GM21515 (cell line): ENCODE data around the gene WDR27.
"Not testable (repeated sequence)": the region's sequence is repeated elsewhere in the genome, so short reads cannot be mapped to it uniquely, and the experiment has no call there.

Experiments used
- ATAC-seq: cut with Tn5 transposase; IDR thresholded peaks from one replicate; pipeline ENCODE4 v1.9.1; 2021; ENCODE audit not compliant: unreplicated experiment

Gene WDR27

GRCh38 chr6:169618526-169619490, 83.0 kb downstream of the WDR27 start:
- no peak for ATAC-seq

- ATAC-seq: no peak
These were observed 84.3 kb downstream of the WDR27 start for GRCh38 chr6:169617562-169617961.

GRCh38 chr6:169608609-169609008, 93.2 kb downstream of the WDR27 start:
- ATAC-seq: not testable (repeated sequence)

DNA sequence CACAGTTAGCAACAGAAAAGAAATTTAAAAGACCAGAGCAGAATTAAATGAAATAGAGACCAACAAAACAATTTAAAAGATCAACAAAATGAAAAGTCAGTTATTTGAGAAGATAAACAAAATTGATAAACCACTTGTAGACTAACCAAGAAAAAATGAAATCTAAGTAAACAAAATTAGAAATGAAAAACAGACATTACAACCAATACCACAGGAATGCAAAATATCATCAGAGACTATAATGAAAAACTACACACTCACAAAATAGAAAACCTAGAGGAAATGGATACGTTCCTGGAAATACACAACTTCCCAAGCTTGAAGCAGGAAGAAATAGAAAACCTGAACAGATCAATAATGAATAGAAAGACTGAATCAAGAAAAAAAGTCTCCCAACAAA, 97.8 kb downstream of the WDR27 start:
- no peak for ATAC-seq

DNA sequence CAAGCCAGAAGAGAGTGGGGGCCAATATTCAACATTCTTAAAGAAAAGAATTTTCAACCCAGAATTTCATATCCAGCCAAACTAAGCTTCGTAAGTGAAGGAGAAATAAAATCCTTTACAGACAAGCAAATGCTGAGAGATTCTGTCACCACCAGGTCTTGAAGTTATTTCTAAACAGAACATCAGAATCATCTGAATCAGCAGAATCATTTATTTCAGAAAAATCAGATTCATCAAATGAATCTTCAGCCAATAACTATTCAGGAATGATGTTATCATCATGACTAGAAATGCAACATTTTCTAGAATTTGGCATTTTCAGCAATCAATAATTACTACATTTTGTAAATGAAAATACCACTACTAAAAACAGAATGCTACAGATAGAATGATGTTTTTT, 100.7 kb downstream of the WDR27 start:
- not testable (repeated sequence) for ATAC-seq

DNA sequence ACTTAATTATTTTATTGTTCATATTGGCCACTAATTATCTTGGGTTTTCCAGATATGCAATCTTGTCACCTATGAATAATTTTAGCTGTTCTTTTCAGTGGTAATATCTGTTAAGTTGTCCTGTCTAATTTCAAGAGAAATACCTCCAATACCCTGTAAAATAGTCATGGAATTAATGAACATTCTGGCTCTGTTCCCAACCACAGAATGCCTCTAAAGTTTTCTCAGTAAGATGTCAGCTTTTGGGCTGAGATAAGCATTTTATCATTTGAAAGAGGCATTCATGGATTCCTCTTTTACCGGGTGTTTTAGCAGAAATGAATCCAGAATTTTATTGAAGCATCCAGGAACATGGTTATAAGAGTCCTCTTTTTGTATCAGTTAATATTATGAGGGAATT, 109.3 kb downstream of the WDR27 start:
- no peak for ATAC-seq

- ATAC-seq: no peak
These were observed 110.2 kb downstream of the WDR27 start for GRCh38 chr6:169591616-169592015.

DNA sequence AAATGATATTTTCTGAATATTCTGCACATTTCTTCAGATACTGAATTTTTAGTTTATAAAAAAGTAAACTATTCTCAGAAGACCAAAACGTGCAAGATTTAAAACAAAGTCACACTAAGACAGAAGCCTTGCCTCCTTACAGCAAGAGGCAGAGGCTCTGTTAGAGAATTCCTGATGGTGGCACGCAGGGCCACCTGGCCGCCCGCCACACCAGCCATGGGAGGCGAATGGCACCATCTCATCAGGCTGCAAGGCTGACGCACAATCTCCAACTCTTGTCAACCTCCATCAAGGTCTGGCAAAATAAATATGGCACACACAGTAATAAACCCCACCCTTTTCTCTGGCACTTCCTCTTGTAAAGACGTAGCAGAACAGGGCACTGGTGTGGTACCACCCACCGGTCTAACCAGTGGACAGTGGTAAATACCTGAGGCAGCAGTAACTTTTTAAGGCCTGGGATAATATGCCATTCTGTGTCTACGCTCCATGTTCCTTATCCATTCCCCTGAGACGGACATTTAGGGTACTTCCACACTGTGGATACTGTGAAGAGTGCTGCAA, 111.4 kb downstream of the WDR27 start:
- ATAC-seq: no peak

DNA sequence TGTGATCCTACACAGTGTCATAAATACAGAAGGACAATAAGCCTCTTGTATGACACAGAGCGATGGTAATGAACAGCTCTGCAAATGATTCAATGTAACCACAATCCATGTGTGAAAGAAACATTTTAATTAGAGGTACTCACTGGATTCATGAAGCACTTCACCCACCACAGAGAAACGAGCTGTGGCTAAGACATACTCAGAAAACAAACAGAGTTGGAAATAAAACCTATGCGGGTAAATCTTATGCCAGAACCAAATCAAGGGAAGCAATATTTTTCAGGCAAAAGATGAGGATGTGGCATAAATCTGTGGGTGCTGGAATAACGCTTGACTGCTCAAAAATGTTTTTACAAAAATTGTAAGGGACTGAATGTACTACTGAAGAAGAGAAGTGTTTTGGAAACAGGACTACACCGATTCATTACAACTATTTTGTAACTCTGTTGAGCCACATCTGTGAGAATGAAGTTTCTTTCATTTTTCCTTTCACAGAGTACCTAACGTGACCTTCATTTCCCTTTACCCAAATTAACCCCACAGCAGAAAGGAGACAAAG, 112.1 kb downstream of the WDR27 start:
- peak; percentile 72 for ATAC-seq

- ATAC-seq: peak; percentile 80
These were observed 112.5 kb downstream of the WDR27 start for GRCh38 chr6:169589293-169589692.

GRCh38 chr6:169587975-169588374, 113.9 kb downstream of the WDR27 start:
- no peak for ATAC-seq

GRCh38 chr6:169583886-169584541, 117.8 kb downstream of the WDR27 start:
- no peak for ATAC-seq

GRCh38 chr6:169579407-169580111, 122.3 kb downstream of the WDR27 start:
- no peak for ATAC-seq

- ATAC-seq: no peak
These were observed 123.9 kb downstream of the WDR27 start for GRCh38 chr6:169577974-169578373.

DNA sequence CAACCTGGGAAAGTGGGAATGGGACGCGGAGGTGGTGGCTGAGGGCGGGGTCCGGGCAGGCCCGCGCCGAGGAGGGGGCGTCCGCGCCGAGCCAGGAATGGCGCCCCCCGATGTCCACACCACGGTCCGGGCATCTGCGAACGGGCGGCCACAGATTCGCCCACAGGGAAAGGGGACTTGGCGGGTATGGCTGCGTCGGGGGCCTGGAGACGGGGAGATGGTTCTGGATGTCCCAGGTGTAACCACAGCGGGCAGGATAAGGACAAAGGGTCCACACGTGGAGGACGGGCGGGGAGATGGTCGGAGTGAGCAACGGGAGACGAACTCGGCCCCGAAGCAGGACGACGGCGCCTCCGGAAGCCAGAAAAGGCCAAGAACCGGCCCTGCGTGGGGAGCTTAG, 124.6 kb downstream of the WDR27 start:
- ATAC-seq: no peak

GRCh38 chr6:169575821-169576220, 126.0 kb downstream of the WDR27 start:
- ATAC-seq: no peak

- no peak for ATAC-seq
These were observed 126.5 kb downstream of the WDR27 start for GRCh38 chr6:169575365-169575764.

DNA sequence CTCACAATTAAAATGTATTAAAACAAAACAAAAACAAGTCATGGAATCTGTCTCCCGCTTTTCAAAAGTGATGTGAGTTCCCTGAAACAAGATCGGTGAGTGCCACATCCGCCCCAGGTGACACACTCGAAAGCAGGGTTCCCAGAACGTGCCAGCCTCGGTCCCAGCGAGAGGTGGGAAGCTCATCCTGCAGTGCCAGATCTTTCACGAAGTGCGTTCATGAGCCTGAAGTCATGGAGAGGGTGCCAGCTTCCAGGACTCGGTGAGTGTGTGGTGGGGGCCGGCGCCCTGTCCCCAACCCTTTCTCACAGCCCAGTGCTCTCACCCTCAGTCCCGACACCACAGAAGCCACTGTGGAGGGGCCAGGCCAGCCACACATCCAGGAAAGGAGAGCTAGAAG, 127.4 kb downstream of the WDR27 start:
- no peak for ATAC-seq

GRCh38 chr6:169573883-169574282, 127.9 kb downstream of the WDR27 start:
- ATAC-seq: no peak

DNA sequence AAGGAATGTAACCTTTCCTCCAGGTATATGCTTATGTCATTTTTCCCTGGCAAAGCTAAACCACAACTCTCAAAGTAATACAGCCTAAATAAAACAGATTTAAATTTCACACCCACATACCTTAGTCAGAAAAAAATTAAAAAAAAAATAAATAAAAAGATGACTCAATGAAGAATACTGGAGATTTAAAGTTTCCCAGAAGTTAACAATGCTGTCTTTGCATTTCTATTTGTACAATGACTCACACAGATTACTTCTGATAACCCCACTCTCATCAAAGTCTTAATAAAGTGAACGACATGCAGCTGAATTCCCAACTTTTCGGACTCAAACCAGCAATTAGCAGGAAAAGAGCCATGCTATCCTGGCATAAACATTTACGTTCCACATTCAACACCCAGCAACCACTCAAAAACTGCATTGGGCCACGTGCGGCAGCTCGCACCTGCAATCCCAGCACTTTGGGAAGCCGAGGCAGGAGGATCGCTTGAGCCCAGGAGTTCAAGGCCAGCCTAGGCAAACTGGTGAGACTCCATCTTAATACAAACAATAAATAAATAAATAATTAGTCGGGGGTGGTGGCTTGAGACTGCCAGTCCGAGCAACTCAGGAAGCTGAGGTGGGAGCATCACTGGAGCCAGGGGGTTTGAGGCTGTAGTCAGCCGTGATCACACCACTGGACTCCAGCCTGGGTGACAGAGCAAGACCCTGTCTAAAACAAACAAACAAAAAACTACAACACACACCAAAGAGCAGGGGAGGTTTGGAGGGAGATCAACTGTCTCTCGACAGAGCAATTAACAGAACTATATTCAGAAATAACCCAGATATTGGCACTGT, 130.5 kb downstream of the WDR27 start:
- ATAC-seq: no peak
